ENCODE measurements around the gene P3R3URF. TPM values are rescaled to one million over a fixed set of nuclear protein-coding genes. Genes with fewer than 3 reads are reported as not detected.

The P3R3URF gene
- total RNA-seq, 1 donor from 2014 or later = not detected

DNA sequence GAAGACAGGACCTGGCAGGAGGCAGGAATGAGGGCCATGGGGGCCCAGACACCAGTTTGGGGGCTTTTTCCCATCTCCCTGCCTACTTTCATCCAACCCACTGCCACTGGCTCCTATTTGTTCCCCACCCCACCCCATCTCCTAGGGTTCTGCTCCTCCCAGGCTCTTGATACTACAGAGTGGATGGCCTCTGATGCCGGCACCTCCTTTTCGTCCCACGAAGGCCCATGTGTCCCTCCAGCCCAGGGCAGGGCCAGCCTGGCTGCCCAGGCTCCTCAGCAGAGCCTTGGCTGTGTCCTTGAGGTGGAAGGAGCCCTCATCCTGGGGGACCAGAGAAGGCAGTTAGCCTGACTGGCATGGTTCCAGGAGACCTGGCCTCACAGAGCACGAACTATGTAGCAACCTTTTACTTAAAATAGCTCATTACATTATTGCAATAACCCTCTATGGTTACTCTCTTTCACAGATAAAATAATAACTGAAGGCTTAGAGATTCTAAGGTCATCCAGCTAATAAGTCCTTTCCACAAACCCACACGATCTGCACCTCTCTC is 18.4 kb upstream of the P3R3URF start:
- DNase-seq (ENCODE audit: low spot score) = no peak

DNA sequence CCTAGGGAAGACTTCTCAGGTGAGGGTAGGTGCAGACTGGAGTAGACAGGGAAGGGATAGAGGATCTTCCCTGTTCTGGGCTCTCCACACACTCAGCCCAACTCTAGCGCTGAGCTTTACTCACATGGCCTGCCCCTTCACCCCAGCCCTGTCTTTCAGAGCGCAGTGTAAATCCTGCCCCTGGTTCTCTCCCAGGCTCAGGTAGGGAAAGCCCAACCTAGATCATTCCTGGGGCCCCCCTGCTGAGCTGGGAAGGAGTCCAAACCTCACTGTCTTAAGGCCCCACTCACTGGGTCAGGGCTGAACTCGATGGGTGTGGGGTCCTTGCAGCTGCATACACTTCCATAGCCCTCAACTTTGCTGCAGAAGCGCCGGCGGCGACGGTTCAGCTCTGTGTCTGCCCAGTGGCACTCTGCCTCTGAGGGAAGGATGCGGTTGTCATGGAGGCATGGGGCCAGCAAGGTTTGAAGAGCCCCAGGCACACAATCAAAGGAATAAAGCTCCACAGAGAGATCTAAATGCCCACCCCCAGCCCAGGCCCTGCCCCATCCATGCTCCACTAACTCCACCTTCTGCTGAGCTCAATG is 17.8 kb upstream of the P3R3URF start:
- no peak for DNase-seq (ENCODE audit: low spot score)

- no peak for DNase-seq (ENCODE audit: low spot score)
These were observed 17.0 kb upstream of the P3R3URF start for GRCh38 chr1:46193285-46193684.

DNA sequence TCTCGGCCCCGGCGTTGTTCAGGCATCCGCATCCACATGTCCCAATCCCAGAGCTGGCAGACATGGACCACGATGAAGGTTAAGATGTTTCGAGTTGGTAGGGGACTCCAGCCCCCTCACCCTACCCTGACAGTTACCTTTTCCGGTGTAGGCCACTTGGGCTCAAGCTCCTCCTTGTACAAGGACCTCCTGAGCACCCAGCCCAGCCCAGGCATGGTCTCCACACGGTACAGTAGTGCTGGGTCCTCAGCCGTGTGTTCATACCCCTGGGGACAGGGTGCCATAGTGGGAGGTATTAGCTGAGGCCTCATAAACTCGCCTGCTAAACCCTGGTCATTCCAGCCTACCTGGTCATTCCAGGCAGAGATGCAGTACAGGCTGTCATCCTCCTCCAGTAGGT is 15.9 kb upstream of the P3R3URF start:
- DNase-seq (ENCODE audit: low spot score) = no peak

- no peak for DNase-seq (ENCODE audit: low spot score)
These were observed 14.9 kb upstream of the P3R3URF start for GRCh38 chr1:46191033-46191701.

DNA sequence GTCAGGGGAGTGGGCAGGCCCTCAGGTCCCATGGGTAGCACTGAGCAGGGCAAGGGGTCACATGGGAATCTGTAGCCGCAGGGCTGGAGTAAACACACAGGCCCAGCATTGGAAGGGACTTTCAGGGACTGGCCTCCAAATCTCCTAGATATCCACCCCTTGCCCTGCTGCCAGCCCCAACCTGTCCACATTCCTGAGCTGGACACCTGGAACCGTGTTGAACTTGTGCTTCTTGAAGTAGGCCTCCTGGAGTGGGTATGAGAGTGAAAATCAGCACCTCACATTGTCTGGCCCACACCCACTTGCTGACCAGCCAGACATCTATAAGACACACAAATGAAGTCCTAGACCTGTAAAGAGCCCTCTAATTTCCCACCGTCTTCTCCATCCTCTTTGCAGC is 14.3 kb upstream of the P3R3URF start:
- DNase-seq (ENCODE audit: low spot score) = no peak

GRCh38 chr1:46188295-46189030 is 12.2 kb upstream of the P3R3URF start:
- DNase-seq (ENCODE audit: low spot score) = no peak

DNA sequence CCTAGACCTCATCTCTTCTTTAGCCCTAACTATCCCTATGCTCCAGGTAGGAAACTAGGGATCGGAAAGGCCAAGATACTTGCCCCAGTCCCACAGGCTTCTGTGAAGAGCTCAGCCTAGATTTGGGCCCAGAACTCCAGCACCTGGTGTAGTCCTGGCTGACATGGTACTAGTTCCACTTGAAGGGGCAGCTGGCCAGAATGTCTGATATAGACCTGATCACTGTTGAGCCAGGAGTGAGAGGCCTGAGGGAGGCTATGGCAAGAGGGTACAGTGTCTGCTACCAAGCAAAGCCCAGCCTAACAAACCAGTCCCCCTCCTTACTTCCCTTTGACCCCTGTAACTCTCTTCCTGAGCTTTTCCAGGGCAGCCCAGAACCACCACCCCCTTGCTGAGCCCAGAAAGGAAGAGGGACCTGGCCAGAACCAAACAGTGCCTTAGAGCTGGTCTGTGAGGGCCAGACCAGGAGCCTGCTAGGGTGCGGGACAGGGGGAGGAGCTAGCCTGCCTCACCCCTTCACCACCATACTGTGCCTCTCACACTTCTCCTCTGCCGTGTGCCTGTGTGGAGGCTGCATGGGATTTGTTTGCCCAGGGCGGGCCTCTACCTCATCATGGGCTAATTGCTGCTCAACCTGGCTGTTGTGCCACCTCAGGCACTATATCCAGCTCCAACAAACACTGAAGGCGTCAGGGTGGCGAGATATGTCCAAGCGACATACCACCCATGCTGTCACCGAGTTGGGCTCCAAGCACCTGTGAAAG is 11.0 kb upstream of the P3R3URF start:
- DNase-seq (ENCODE audit: low spot score) = no peak

DNA sequence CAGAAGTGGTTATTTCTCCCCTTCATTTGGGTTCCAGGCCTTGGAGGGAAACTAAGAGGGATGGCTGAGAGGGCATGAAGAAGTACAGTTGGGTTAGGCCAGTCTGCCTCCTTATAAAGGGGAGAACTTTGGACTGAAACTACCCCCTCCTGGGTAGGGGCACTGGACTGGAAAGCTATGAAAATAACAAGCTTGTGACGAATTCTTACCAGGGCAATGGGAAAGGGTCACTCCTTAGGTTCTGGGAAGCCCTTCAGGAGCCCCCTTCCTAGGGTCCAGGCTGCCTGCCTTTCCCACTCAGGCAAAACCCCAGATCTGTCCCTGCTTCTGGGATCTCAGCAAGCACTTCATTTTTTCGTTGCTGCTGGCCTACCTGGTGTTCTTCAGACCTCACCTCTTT is 9.8 kb upstream of the P3R3URF start:
- DNase-seq (ENCODE audit: low spot score) = no peak

DNA sequence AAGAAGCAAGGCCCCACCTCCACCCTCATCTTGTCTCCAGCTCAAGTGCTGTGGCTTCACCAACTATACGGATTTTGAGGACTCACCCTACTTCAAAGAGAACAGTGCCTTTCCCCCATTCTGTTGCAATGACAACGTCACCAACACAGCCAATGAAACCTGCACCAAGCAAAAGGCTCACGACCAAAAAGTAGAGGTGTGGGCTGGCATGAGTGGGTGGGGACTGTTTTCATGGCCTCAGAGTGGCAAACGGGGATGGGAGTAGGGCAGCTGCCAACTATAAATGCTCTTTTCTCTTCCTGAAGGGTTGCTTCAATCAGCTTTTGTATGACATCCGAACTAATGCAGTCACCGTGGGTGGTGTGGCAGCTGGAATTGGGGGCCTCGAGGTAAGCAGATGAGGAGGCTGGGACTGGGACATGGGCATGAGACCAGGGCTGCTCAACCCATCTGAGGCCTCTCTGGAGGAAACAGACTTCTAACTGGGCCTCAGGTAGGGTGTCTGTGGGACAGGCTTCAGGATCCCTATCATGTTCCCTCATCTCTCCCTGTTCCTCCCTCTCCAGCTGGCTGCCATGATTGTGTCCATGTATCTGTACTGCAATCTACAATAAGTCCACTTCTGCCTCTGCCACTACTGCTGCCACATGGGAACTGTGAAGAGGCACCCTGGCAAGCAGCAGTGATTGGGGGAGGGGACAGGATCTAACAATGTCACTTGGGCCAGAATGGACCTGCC is 8.8 kb upstream of the P3R3URF start:
- DNase-seq (ENCODE audit: low spot score) = no peak

- DNase-seq (ENCODE audit: low spot score) = no peak
These were observed 7.8 kb upstream of the P3R3URF start for GRCh38 chr1:46183926-46184557.

DNA sequence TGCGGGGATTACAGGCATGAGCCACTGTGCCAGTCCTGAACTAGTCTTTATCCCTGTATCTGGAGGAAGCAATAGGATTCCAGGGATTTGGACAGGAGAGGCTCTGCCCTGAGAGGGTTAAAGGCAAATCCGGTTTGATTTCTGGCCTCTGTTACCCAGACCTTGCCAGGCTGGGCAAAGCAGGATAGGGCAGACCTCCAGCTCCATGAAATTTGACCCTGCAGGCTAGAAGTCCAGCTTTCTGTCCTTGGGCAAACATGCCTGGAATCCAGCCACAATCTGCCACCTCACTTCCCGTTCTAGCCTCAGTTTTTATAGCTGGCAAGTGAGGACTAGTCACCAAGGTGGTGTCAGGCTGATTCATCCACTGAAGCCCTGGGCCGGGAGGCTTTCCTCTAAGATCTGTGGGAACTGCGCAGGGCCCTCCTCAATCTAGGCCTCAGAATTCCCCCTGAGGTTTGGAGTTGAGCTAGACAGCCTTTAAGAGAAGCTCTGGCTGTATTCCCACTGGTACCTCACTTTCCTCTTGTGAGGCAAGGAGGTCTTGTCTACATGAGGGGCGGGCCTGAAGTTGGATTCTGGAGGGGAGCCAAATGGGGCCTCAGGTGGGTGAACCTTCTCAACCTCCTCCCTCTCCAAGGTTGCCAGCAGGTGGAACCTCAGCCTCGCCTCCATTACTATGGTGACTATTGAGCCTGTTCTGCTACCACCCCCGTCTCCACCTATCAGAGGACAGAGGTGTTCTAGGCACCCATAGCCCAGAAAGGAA is 7.0 kb upstream of the P3R3URF start:
- no peak for DNase-seq (ENCODE audit: low spot score)

DNA sequence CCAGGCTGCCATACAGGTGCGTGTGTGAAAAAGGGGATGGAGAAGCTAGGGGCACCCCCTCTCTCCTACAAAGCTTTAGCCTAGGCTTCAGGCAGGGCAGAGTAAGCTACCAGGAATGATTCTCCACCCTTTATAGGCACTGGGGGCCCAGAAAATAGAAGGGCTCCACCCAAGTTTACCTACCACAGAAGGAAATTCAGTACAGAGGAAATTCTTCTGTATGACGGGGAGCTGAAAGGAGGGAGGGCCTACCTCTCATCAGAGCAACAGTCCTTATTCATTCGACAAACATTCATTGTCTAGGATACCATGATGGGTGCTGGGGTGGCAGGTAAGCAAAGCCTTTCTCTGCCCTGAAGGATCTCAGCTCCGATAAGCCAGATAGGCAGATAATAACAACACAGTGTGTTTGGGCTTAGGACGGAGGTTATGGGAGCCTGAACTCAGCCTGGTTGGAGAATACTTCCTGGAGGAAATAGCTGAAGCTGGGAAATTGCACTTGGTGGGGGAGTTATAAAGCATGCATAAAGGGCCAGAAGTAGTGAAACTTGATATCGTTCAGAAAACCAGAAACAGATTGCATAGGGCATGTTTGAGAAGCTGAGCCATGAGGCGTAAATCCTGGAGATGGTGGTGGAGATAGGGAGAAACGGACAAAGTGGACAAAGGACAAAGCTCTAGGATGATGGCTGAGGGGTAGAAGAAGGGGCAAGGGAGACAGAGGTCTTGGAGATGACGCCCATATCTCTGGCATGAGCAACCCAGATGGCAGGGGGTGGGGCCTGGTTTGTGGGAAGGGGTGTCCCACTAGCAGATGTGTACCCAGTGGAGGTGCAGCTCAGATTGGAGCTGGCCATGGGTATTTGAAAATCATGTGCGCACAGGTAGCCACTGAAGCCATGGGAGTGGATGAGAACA is 5.3 kb upstream of the P3R3URF start:
- no peak for DNase-seq (ENCODE audit: low spot score)

DNA sequence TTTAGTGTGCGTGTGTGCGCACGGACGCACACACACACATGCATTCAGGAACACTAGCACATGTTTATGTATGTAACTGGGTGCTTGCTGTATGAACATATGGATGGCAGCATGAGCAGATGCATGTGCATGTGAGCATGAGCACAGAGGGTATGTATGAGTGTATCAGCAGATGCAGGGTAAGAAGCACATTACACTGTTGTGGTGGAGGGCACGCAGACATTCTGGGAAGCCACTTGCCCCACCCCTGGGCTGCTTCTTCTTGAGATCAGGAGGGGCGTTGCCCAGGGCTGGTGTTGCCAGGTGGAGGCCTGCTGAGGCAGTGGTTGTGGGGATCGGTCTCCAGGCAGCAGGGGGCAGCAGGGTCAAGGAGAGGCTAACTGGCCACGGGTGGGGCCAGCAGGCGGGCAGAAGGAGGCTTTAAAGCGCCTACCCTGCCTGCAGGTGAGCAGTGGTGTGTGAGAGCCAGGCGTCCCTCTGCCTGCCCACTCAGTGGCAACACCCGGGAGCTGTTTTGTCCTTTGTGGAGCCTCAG is 3.9 kb upstream of the P3R3URF start:
- DNase-seq (ENCODE audit: low spot score) = no peak

- DNase-seq (ENCODE audit: low spot score) = no peak
These were observed 3.1 kb upstream of the P3R3URF start for GRCh38 chr1:46179138-46180081.

DNA sequence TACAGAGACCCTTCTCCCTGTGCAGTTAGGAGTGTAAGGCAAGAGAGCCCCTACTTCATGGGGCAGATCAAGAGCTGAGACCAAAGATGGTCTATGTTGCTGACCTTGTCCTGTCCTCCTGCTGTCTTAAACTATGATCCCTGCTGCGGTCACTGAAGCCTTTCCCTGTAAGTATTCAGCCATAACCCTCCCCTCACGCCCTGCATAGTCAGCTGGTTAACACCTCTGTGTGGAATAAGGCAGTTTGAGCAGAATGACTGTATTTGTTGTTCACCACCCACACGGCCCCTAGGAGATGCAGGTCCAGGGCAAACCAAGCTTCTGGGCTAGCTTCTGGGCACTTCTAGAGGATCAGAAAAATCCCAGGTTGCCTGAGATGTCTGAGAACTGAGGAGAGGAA is 1.0 kb downstream of the P3R3URF start:
- DNase-seq (ENCODE audit: low spot score) = no peak
